IPS DF 4.7 (cell line): ENCODE data around the gene UGDH.
"Not testable (repeated sequence)": the region's sequence is repeated elsewhere in the genome, so short reads cannot be mapped to it uniquely, and the experiment has no call there.

Experiments
- DNase-seq: peaks from one replicate; pipeline ENCODE4 v3.0.0-alpha.2; 2013; ENCODE audit warnings: low spot score; ENCODE audit errors: extremely low read depth

Gene UGDH

DNA sequence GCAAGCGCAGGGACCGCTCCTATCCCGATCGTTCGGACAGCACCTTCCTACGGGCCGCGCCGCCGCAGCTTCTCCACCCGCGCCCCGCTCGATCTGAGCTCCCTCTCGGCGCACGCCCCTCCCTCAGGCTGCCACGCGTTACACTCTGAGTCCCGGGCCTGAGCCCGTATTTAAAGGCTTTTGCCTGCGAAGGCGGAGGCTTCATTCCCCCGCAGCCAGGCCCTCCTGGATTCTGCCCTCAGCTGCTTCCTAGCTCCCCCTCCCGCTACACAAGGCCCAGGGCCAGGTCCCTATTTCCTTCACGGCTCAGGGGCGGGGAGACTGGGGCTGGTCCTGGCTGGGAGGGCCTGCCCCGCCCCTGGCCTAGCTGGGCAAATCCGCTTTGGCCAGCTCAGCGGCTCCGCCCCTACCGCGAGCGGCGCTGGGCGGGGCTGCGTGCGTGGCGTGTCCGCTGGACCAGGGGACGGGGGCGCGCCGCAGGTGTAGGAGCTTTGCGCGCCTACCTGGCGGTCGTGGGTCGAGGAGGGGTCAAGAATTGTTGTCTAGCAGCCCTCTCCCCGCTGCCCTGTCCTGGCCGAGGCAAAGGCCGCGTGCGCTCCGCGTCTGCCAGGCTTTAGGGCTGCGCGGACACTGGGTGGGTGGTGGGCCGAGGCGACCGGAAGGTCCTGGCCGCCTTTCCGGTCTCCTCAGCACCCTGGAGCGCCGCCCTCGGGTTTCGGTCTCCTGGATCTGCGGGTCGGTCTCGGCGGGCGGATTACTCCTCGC lies at the start of gene UGDH:
Gene UGDH (minus strand): TSS at position 144 of the 765 bp plus-strand sequence. CDS start 5,927 bp downstream, outside the sequence.
- peak; percentile 83 for DNase-seq

DNA sequence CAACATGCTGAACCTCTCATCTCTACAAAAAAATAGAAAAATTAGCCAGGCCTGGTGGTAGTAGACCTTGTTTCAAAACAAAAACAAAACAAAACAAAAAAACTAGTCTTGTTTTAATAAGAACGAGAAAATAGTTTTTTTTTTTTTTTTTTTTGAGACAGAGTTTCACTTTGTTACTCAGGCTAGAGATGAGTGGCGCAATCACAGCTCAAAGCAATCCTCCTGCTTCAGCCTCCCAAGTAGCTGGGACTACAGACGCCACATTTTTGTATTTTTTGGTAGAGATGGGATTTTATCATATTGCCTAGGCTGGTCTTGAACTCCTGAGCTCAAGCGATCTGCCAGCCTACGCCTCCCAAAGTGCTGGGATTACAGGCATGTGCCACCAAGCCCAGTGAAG lies 47.7 kb upstream of the UGDH start:
- no peak for DNase-seq

DNA sequence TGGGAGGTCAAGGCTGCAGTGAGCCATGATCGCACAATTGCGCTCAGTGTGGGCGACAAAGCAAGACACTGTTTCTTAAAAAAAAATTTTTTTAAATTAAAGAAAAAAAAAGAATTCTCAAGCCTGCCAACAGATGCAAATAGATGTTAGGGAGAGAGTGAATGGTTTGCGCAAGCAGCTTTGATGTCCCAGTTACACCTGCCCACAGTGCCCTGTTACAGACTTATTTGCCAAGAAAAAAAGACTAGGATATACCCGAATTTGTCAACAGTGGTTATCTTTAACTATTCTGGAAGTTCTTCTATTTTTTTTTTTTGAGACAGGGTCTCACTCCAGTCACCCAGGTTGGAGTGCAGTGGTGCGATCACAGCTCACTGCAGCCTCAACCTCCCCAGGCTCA lies 44.3 kb upstream of the UGDH start:
- DNase-seq = no peak

DNA sequence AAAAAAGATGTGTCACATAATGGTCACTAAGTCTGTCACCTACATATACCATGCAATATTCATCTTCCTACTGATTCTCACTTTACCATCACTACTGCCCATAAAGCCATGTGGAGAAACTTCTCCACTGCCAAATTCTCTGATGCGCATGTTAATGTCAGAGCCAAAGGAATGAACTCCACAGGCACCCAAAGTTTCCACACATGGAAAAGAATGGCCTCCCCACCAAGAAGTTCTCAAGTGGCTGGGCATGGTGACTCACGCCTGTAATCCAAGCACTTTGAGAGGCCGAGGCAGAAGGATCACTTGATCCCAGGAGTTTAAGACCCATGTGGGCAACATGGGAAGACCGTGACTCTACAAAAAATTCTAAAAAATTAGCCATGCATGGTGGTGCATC lies 43.8 kb upstream of the UGDH start:
- no peak for DNase-seq

DNA sequence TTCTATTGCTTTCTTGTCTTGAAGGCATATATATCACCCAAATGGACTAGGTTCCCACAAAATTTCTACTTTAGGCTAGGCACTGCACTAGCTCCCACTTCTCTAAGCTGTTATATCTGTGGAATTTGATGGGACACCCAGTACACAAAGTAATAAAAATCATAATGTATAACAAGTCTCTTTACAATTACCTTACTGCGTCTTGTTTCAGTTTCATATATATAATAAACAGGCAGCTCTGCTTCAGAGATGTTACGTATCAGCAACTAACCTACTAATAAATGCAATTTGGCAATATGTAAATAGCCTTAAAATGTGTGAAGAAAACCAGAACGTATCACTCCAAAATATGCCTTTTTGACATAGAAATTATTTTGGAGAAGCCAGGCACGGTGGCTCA lies 42.0 kb upstream of the UGDH start:
- DNase-seq = no peak

DNA sequence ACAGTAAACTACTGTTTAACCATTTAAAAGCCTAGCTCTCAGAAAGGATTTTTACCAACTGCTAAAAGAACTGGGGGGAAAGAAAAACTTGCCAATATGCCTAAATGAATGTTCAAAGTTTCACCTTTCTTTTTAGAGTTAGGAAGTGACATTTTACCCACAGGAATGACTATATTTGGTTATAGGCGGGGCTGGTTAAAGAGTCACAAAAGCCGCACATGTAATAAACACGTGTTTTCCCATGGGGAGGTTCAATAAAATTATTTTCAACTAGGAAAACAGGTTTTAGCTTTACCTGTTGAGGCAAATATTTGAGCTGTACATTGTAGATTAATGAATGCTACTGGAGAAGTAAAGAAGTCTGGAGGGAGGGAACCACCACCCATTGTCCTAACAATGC lies 41.6 kb upstream of the UGDH start:
- no peak for DNase-seq

DNA sequence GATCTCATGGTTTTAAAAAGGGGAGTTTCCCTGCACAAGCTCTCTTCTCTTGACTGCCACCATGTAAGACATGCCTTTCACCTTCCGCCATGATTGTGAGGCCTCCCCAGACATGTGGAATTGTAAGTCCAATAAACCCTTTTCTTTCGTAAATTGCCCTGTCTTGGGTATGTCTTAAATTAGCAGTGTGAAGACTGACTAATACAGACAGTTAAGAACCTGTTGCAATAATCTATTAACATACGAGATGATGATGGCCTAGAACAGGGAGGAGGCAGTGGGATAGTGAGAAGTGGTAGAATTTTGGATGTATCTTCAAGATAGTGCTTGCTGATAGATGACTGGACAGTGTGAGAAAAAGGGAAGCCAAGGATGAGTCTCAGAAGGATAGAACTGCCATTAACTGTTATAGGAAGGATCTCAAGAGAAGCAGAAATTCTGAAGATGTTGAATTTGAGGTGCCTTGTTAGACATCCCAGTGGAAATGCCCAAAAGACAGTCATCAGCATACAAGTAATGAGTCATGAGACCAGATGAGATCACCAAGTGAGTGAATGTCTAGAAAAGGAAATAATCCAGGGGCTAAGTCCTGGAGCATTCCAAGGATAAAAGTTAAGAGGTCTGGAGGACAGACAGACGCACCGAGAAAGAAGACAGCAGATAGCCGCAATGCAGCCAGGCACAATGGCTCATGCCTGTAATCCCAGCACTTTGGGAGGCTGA lies 38.8 kb upstream of the UGDH start:
- no peak for DNase-seq

DNA sequence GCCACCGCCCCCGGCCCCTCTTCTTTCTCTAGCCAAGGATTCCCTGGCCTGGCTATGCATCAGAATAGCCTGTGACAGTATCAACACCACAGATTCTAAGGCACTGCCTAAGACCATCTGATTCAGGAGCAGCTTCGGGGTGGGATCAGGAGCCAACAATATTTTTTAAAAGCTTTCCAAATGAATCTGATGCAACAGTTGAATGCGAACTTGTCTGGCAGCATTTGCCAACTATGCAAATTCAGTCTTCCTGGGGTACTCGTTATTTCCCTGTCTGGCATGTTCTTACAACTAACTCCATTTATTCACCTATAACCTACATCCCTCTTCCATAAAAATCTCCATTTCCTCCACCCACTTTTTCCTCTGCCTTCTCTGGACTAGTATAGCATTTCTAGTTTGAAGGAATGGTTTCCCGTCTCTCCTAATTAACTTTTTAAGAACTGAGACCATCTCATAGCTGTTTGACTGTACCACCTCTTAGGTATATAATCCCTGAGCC lies 36.2 kb upstream of the UGDH start:
- DNase-seq = no peak

DNA sequence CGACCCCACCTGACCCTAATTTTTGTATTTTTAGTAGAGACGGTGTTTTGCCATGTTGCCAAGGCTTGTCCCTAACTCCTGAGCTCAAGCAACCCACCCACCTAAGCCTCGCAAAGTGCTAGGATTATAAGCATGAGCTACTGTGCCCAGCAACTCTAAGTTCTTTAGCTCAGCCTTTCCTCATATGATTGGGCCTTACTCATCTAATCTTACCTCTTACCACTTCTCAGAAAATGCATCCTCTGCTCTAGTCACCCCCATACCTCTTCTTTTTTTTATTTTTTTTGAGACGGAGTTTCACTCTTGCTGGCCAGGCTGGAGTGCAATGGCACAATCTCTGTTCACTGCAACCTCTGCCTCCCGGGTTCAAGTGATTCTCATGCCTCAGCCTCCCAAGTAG lies 35.6 kb upstream of the UGDH start:
- DNase-seq = no peak

DNA sequence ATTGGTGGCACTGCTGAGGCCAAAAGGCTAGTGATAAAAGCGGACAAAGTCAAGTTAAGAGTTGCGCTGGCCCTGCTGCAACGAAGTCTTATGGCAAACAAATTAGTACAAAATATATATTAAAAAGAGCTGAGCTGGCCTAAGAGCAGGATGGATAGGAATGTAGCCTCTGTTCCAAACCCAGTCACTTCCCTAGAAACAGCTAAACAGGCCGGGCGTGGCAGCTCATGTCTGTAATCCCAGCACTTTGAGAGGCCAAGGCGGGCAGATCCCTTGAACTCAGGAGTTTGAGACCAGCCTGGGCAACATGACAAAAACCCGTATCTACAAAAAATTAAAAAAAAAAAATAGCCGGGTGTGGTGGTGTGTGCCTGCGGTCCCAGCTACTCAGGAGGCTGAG lies 32.4 kb upstream of the UGDH start:
- DNase-seq = no peak

DNA sequence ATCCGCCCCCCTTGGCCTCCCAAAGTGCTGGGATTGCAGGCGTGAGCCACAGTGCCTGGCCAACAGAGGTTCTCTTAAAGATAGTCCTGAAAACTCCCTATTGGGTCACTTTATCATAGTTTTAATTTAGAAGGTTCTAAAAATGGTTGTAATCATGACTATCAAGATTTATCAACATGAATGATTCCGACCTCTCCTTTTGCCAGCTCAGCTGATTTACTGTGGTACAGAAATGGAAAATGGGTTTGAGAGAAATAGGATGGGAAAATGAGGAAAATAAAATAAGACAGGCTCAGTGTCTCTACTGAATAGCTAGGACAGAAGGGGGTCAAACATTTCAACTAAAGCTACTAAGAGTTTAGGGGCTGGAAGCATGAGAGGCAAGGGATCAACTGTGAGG lies 28.2 kb upstream of the UGDH start:
- no peak for DNase-seq

DNA sequence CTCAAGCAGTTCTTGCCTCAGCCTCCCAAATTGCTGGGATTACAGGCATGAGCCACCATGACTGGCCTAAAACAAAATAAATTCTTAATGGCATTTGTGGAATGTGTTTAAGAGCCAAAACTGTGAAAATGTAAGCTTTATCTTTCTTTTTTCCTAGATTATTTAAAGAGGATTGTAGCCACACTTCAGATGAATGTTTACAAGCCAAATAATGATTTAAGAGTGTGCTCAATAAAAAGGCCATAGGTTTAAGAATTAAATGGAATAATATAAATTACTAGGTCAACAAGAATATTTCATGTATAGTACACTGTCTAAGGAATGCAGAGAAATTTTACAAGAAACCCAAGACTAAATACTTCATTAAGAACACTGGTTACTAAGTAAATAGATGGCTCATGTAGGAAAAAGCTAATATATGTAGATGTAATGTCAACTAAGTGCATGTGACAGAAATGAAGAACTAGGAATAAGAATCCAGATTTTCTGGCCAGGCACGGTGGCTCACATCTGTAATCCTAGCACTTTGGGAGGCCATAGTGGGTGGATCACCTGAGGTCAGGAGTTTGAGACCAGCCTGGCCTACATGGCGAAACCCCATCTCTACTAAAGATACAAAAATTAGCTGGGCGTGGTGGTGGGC lies 21.3 kb upstream of the UGDH start:
- DNase-seq = no peak

DNA sequence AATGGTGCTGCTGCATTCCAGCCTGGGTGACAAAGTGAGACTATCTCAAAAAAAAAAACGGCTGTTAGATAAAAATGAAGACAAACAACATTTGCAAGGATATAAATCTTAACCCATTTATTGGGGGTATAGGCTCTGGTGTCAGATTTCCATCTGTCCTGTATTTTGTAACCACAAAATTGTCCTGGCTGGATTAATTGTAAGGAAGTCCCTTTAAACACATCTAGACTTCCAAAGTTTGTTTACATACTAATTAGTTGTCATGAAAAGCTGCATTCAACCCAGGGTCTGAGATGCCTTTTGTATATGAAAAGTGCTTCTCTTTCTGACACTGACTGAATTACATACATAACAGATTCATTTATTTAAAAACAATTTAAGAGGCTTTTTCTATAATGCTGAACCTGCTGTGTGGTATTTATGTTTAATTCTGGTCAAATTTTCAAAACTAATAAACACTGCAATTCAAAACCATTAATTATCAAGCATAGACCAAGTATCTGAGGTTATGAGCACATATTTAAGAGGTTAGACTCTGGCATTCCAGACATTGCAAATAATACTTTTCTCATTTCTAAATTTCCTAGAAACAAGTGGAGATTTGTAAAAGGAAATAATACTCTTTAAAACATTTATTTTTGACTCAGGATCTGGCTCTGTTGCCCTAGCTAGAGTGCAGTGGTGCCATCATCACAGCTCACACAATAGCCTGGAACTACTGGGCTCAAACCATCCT lies 17.5 kb upstream of the UGDH start:
- DNase-seq = no peak

DNA sequence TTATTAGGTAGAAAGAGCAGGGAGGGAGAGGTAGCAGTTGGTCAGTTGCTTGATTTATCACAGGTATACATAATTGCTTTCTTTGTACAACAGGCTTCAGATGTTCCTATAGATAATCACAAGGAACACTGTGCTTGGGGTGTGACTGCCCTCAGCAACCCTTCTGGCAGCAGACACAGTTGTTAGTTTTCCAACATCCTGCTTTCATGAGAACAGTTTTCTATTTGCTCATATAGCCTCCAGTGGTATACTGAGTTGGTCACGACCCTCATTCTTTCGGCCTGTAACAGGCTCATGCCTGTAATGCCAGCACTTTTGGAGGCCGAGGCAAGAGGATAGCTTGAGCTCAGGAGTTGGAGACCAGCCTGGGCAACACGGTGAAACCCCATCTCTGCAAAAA lies 16.8 kb upstream of the UGDH start:
- not testable (repeated sequence) for DNase-seq

DNA sequence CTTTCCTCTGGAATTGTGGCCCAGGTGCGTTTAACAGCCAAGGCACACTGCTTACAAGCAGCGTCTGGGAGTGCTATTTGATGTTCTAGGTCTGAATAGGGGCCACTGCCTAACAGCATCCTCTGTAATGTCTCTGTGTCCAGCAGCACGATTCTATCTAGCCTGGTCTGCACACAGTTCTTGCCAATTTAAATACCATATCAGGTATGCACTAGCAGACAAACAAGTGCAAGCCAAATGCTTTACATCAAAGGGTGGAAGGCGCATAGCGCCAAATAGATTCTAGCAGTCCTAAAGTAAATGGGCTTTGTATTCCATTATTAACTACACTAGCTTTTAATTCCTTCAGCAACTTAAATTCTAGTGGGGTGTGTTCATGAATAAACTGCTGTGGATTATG lies 15.8 kb upstream of the UGDH start:
- no peak for DNase-seq

DNA sequence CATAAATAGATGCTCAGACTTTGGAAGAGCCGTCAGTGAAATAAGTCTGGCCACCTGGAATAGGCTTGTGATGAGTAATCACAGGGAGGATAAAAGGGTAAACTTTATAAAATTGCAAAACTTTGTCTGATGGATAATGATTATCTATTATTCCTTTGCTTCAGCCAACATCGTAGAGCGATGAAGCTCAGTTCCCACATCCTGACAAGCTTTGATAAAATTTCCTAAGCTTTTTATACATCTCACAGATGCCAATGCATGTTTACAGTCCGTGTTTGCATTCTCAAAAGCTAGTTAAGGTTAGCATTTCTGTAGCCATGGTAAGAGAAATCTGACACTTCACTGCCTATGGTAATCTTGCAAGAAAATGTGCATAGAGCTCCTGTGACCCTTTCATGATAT lies 15.4 kb upstream of the UGDH start:
- DNase-seq = no peak

DNA sequence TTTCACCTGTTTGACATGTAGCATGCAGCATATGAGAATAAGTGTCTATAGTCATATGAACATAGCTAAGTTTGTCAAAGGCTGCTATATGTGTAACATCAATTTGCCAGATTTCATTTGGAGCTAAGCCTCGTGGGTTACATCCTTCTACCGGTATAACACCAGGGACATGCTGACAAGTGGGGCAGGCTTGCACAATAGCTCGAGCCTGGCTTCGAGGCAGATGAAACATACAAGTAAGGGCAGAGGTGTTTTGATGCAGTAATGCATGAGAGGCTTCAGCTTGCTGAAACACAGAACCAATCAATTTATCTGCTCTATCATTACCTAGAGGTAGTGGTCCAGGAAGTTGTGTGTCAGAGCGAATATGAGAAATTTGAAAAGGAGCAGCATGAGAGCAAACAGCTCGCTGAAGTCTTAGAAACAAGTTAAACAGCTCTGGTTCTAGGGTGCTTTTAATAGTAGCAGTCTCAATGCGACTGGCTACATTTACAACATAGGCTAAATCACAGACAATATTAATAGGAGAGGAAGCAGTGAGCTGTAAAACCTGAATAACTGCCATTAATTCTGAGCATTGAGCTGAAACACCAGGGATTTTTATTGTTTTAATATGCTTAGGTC lies 14.9 kb upstream of the UGDH start:
- DNase-seq = no peak

DNA sequence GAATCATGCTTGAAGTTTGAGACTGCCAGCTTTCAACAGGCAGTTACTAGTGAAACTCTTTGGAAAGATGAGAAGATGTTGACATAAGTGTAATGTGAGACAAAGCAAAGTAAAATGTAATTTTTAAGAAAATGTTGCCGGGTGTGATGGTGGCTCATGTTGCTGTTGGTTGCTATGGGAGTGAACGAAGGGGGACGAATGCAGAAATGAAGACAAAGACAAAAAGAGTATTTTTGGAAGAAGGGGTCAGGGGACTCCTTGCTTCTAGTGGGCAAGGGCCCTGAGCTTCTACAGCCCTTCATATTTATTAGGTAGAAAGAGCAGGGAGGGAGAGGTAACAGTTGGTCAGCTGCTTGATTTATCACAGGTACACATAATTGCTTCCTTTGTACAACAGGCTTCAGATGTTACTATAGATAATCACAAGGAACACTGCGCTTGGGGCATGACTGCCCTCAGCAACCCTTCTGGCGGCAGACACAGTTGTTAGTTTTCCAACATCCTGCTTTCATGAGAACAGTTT lies 11.9 kb upstream of the UGDH start:
- DNase-seq = no peak

DNA sequence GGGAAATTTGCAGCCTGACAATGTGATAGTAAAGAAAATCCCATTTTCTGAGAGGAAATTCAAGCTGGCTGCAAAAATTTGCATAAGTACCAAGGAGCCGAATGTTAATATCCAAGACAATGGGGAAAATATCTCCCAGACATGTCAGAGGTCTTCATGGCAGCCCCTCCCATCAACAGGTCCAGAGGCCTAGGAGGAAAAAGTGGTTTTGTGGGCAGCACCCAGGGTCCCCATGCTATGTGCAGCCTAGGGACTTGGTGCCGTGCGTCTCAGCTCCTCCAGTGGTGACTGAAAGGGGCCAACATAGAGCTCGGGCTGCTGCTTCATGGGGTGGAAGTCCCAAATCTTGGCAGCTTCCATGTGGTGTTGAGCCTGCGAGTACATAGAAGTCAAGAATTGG lies 6.3 kb upstream of the UGDH start:
- no peak for DNase-seq

DNA sequence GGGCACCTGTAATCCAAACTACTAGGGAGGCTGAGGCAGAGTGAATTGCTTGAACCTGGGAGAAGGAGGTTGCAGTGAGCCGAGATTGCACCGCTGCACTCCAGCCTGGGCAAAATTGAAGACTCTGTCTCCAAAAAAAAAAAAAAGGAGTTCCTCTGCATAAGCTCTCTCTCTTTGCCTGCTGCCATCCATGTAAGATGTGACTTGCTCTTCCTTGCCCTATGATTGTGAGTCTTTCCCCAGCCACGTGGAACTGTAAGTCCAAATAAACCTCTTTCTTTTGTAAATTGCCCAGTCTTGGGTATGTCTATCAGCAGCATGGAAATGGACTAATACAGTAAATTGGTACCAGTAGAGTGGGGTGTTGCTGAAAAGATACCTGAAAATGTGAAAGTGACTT lies 5.0 kb upstream of the UGDH start:
- DNase-seq = not testable (repeated sequence)

DNA sequence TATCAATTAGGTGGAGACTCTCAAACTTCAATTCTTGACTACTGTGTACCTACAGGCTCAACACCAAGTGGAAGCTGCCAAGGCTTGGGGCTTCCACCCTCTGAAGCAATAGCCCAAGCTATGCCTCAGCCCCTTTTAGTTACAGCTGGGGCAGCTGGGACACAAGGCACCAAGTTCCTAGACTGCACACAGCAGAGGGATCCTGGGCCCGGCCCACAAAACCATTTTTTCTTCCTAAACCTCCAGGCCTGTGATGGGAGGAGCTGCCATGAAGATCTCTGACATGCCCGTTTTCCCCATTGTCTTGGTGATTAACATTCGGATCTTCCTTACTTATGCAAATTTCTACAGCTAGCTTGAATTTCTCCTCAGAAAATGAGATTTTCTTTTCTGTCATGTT lies 3.4 kb upstream of the UGDH start:
- DNase-seq = no peak
